ENCODE data around the gene GHRHR.

The GHRHR gene

DNA sequence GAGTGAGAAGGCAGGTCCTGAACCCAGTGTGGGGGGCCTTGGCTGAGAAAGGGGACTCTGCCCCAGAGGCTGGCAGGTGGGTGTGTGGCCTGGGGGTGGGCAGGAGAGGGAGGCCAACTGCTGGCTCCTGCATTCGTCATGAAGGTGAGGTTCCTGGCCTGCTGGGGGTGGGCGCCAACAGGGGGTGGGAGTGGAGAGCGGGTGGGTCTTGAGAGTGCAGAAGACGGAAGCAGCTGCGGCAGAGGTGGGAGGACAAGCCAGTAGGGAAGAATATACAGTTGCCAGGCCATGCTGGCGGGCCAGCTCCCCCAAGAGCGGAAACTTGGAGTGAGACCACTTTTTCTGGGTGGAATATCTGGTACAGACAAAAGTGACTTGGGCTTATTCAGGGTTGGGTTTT, 23.4 kb downstream of the GHRHR start:
- DNase-seq, result no peak

DNA sequence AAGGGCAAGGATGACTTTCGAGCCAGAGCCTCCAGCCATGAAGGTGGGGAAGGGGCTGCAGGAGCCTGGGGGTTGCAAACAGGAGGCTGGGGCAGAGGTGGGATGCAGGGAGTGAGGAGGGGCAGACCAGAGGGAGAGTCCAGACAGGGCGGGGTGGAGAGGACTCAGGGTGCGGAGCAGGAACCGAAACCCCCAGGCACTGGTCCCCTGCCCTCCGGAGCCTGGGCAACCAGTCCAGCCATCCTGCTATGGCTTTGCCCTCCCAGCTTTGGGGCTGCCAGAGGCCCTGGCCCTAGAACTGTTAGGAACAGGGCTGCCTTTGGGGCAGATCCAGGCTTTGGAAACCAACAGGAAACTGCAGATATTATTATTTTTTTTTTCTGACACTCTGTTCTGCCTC, 24.2 kb downstream of the GHRHR start:
- DNase-seq, result no peak

DNA sequence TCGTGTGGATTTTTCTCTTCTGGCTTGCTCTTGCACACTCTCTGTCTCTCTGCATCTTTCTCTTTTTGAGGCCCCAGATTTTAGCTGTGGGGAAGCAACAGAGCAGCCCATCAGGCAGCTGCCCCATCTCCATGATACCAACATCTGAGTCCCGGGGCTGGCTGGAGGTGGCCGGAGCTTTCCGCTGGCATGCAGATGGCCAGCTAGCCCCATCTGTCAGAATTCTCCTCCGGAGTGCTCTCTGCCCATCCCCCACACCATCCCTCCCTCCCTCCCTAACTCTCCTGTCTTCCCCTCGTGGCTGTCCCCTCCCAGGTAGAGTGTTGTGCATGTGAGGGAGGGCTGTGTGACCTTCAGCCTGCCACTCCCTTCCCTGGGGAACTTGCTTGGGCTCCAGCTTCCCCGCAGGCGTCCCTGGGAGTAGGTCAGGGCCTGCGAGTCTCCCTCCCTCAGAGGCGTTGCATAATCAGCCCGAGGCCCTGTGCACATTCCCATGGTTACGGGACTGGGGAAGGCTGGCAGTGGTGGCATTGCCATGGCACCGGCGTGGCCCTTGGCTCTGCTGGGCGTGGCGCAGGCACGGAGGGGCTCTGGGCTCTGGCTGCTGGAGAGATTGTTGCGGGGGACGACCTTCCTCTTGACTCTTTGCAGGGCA, 24.7 kb downstream of the GHRHR start:
- DNase-seq, result no peak

DNA sequence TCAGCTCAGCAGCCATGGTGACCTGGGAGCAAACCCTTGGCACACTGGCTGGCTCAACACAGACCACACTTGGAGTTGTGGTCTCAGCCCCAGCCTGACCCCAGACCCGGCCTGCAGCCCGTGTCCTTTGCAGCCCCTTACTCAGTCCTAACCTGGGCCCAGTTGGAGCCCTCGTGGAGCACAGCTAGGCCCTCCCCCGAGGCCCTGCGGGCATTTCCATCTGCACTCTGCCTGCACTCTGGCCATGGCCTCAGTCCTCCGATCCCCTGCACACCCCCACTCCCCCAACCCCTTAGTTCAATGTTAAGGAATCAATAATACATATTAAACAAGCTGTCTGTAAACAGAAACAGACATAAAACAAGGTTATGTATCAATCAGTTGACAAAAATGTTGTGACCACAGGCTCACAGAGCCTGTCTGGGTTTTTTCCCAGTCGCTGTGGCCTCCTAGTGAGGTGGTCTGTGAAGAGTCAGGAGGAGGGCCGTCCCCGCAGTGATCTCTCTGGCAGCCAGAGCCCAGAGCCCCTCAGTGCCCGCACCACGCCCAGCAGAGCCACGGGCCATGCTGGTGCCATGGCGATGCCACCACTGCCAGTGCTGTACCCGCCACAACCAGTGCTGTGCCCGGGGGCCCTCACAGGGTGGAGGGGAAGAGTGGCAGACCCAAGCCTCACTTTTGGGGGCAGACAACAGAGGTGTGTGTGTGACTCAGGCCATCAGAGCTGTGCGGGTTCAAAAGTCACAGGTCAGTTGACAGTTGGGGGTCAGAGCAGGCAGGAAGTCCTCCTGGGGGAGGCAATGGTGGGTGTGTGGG, 25.5 kb downstream of the GHRHR start:
- no peak for DNase-seq

DNA sequence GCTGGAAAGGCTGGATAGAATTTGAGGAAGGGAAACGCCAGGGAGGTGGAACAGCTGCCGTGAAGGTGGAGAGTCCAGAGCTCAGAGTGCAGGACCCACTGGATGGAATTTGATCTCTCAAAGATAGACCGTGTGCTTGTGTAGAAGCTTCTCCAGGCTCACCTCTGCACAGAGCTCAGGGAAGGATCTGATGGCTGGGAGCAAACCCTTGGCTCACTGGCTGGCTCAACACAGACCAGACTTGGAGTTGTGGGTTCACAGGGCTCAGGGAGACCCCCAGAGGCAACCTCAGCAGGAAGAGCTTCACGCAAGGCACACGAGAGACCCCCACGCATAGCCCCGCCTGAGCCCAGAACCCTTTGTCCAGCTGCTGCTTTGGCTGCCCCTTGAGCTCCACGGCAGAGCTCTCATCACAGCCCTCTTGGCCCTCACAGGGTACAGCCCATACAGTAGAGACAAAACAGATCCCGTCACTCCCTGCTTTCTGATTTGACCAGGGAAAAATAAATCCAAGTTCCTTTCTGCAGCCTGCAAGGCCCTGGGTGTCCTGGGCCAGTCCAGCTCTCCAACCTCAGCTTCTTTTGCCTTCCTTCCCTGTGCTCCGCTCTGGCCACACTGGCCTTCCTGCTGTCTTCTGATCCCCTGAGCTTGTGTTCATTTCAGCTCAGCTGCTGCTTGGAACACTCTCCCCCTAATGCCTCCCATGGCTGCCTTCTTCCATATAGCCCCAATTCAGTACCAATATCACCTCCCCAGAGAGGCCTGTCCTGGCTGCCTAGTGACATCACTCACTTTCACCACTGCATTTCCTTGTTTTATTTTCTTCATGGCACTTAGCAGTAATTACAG, 26.3 kb downstream of the GHRHR start:
- no peak for DNase-seq

DNA sequence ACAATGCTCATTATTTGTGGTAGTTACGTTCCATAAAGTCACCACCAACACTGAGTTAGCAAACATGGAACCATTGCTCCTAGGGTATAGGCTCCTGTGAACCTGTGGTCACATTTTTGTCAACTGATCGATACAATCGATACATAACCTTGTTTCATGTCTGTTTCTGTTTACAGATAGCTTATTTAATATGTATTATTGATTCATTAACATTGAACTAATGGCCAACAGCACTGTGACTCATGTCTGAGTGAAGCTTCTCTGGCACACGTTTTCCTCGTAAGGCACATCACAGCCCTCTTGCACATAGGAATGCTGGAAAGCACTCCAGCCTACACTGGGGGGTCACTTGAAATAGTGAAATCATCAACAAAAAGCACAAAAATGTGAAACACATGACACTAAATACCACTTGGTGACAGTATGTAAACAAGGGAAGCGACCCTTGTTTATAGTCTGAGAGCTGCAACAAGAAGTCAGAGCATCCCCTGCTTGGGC, 27.0 kb downstream of the GHRHR start:
- DNase-seq, result no peak

DNA sequence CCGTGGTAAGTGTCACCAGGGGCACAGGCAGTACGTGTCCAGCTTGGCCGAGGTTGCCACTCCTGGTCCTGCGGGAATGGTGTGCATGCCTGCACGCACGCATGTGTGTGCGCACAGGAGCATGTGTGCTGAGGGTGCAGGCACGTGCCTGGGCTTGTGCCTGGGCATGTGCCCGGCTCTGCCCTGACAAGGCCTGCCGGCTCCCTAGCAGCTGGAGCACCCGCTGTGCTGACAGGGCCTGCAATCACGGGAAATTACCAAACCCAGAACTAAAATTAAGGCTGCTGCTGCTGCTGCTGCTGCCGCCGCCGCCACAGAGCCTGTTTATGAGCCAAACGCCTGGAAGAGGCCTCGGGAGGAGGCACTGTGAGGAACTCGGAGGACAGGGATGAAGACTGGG, 28.7 kb downstream of the GHRHR start:
- no peak for DNase-seq

DNA sequence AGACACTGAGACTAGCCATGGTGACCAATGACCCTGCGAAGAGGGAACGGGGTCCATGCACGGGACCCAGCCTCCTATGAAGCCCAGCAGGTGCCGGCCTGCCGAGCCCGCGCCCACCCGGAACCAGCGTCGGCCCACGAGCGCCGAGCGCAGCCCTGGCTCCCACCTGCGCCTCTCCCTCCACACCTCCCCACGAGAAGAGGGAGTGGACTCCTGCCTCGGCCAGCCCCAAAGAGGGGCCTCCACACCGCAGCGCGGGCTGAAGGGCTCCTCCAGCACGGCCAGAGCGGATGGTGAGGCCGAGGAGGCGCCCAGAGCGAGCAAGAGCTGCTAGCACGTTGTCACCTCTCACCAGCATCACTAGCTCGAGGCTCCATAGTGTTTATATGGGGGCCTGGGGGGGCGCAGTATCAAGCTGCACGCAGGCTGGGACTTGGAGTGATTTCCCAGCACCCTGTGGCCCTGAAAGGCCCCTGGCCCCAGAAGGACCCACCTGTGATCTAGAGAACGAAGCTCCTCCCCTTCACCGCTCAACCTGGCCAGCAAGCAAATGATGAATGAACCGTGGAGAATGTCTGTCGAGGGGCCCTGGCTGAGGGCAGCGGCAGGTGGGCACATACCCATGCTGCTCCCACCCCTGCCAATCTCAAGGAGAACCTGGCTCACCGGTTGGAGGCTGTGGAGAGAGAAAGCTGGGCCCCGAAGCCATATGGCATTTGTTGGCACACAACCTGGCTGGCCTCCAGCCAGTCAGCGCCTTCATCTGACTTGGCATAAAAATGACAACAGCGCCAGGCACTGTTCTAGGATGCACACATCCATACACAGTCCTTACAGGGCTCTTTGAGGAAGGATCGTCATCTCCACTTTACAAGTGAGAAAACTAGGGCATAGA, 30.7 kb downstream of the GHRHR start:
- DNase-seq, result no peak

DNA sequence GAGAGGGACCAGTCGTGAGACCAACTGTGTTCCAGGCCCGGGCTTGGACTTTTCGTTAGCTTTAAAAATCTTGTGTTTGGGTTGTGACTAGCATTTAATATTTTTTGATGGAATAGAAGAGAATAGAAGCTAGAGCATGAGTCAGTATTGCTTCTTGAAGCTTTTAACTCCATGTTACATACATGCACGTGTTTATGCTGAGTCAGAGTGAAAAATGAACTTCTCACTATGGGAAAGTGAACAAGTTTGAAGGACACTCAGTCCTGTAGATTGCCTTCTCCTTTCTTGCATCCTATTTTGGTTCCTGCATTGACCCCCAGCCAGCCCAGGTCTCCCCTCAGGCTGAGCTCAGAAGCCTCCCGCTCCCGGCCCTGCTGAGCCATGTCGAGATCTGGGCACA, 31.8 kb downstream of the GHRHR start:
- no peak for DNase-seq

DNA sequence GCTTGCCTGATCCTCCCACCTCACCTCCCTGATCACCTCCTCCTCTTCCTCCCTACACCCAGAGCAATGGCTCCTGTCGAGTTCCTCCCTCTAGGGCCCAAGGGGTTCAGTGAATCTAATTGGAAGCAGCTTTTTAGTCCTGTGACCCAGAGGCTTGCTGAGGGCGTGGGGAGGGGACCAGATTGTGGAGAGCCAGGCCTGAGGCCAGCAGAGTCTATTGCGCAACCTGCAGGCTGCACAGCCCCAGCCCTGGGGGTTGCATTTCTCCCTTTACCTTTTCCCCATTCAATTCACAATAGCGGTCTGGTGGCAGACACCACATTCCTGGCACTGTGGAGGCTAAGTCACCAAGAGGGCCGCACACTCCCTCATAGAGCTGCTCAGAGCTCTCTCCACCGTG, 32.5 kb downstream of the GHRHR start:
- DNase-seq, result no peak

DNA sequence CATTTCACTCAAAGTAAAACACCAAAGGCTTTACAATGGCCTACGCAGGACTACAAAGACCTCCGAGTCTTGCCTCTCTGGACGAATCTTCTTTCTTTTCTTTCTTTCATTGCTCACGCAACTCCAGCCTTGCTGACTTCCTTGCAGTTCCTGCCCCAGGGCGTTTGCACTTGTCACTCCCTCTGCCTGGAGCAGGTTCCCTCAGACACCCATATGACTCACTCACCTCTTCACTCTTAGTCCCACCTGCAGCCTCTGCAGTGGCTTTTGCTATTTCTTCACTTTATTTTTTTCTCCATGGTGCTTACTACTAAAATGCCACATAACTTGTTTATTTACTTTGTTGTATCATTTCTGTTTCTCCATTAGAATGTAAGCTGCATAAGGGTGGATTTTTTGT, 33.1 kb downstream of the GHRHR start:
- no peak for DNase-seq

DNA sequence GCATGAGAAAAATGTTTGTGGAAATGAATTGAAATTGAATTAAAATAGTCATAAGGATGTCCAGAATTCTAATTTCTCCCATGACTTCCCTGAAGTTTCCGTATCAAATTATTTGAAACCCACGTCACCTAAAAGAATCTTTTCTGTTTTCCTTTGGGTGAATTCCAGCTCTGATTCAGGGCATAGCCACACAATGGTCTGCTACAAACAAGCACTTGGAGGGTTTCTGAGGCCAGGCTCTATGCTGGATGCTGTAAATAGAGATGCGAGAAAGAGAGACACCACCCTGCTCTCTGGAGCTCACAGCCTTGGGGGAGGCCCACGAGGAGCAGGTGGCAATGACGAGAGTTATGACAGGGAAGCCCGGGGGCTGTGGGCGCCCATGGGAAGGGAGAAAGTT, 33.6 kb downstream of the GHRHR start:
- DNase-seq, result no peak

DNA sequence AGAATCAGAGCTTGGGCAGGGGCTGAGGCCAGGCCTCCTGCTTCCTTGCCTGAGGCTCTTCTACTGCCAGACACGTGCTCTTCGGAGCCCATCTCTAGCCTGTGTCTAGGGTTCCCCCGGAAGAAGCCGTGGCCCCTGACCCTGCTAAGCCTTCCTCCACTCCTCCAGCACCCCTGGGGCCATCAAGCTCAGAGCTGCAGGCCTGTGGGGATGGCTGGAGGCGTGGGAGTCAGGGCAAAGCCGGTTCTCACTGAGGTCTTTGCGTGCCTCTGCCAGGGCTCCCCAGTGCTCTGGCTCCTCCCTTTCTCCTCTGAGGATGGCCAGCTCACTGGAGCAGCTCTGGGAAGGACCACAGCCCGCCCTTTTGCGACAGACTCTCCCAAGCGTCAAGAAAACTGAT, 34.4 kb downstream of the GHRHR start:
- DNase-seq, result no peak

DNA sequence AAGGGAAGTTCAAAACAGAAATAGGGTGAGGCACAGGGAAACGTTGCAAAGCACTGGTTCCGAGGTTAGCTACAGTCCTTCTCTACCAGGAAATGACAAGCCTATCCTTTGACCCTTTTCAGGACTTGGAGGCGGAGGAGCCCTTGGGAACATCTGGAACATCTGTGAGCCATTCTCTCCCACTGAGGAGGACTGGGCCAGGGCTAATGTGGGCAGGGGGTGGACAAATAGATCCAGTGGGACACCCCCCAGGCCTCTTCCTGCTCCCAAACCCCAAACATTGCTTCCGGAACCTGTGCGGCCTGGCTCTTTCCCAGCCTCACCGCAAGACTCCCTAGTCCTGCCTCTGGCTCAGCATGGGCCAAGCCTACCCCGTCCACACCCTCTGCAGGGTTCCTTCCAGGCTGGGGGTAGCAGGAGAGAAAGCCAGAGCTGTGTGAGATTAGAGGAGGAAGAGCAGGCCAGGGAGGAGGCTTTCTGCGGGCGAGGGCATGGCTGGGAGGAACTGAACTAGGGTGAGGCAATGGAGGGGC, 36.5 kb downstream of the GHRHR start:
- no peak for DNase-seq

DNA sequence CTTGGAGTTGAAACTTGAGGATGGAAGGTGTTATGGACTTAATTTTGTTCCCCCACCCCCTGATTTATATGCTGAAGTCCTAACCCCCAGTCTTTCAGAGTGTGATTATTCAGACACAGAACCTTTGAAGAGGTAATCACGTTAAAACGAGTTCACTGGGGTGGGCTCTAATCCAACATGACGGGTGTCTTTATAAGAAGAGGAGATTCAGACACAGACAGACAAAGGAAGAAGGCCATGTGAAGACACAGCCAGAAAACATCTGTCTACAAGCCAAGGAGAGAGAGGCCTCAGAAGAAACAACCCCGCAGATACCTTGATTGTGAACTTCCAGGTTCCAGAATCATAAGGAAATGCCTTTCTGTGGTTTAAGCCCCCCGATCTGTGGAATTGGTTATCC, 37.0 kb downstream of the GHRHR start:
- DNase-seq, result no peak

DNA sequence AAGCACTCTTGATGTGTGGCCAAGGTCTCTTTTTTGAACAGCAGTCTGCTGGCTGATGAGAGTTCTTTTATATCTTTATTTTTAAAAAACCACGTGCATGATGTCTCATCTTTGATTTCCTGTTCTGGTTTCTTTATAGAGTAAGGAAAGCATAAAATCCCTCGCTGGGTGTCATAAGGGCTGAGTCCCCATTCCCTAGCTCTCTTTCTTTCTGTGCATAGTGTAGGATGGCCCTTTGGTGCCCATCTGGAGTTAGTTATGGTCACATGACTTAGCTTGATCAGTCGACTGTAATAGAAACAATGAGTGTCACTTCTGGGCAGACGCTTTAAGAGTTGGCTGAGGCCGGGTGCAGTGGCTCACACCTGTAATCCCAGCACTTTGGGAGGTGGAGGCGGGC, 38.5 kb downstream of the GHRHR start:
- no peak for DNase-seq

DNA sequence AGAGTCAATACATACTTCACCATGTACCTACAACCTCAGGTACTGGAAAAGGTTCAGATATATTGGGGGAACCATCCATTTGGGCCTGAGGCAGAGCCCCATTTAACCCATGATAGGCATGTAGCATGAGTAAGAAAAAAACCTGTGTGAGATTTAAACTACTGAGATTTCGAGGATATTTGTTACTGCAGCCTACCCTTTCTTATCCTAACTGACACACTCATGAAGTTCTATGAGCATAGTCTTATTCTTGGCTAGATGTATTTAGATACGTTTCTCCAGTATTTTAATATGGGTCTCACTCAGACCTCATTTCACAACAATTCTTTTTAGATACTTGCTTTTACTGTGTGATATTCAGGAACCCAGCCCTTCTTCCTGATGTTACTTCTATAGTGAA, 39.3 kb downstream of the GHRHR start:
- DNase-seq, result no peak

DNA sequence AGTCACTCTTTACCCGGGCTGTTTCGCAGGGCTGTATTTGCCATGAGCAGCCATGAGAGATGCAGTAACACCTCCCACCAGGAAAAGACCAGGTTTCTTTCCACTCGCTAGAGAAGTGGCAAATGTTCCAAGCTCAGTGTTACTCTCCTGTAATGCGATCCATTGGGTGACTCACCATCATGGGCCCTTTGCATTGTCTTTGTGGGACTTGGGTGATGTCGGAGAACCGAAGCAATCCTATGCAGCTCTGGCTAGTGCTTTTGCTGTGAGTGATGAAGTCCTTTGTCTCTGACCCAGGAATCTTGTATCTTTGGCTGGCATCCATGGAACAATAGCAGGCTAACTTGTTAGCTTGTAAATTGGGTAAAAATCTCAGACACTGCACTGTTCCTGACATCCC, 40.0 kb downstream of the GHRHR start:
- no peak for DNase-seq

DNA sequence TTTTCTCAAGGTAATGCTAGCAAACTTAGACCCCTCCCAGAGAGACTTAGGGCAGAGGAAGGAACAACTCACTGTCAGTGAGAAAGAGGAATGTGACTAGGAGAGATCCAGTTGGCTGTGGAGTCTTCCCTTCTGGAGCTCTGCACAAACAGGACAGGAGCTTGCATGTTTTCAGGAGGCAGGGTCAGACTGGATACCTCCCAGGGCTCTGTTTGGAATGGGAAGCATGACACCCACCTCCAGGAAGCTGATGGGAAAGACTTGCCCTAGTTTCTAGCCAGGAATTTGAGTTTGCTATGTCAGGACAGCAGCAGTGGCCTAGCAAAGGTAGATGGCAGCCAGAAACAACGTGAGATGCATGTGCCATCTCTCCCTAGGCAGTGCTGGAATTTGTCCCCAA, 40.6 kb downstream of the GHRHR start:
- no peak for DNase-seq

DNA sequence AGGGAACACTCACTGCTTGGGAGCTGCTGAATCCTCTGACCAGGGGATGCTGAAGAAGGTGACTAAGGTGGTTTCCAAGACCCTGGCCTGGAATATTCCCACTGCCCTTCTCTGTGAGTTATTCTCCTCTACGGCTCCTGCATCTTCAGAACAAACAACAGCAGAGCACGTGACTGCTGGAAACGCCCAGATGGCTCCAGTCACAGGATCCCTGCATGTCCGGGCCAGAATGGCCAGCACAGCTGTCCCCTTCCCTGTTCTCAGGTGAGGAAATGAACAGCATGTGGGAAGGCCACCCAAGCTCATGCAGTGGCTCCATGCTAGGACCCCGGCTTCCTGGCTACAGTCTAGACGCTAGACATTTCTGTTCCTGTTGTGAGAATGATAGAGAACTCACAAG, 43.1 kb downstream of the GHRHR start:
- no peak for DNase-seq

DNA sequence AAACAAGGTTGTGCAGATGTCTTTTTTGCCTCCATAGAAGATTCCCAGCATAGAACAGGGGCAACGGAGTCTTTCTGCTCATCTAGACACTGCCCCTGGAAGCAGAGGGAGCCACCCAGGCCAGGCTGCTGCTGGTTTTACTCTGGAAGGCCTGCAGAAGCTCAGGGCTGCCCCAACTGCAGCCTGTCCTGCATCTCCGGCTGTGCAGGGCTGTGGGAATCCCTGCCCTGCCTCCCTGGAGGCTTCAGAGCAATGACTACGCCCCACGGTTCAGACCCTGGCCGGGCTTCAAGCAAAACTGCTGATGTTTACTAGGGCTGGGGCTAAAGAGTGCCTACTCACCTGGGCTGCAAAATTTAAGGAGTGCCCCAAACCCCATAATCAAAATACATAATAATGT, 43.9 kb downstream of the GHRHR start:
- no peak for DNase-seq

DNA sequence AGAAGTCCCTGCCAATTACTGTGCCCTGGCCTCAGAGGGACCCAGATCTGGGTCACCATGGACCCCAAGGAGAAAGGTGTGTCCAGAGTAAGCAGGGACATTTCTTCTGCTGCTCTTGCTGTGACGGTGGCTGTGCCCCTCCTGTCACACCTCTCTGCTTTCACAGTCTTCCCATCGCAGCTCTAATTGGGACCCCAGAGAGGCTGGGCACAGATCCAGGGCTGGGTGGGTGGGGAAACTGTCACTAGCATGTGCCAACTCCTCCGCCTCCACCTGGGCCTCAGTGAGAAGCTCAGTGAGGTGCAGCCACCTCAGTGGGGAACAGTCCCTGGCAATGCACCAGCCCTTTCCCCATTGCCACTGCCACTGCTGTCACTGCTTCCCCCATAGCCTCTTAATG, 51.1 kb downstream of the GHRHR start:
- no peak for DNase-seq
